Lung (tissue), 12 donors: Measurements from ENCODE around the gene UNC119. TPM values are rescaled to one million over a fixed set of nuclear protein-coding genes. Genes with fewer than 3 reads are reported as not detected.

Experiments used
- ATAC-seq: fragments of 200-7000 bp; cut with Tn5 transposase; one replicate; pipeline ENCODE4 v1.9.1; 2020; ENCODE audit warnings: moderate number of reproducible peaks; ENCODE audit not compliant: insufficient read depth, low FRiP score
- DNase-seq, 3 donors: peaks; one replicate each; pipeline ENCODE4 v3.0.0-alpha.2; 2013 to 2017
- H3K27ac ChIP-seq, 2 donors: one replicate each; pipeline ENCODE4 v1.5.1; 2013; ENCODE audit warnings: mild to moderate bottlenecking in 2 of 2, moderate library complexity in 2 of 2, control low read depth in 1 of 2, inconsistent platforms in 1 of 2, low read depth in 1 of 2, low read length in 1 of 2
- H3K27me3 ChIP-seq, 3 donors: one replicate each; pipeline ENCODE4 v1.5.1; 2013; ENCODE audit warnings: low read length in 2 of 3; ENCODE audit not compliant: control insufficient read depth in 3 of 3, insufficient read depth in 3 of 3
- H3K36me3 ChIP-seq, 4 donors: one replicate each; pipeline ENCODE4 v1.5.1; 2013; ENCODE audit warnings: low read length in 4 of 4, mild to moderate bottlenecking in 1 of 4, moderate library complexity in 1 of 4; ENCODE audit not compliant: control insufficient read depth in 4 of 4, insufficient read depth in 4 of 4
- H3K4me1 ChIP-seq, 5 donors: one replicate each; pipeline ENCODE4 v1.5.1; 2013; ENCODE audit warnings: low read length in 5 of 5, mild to moderate bottlenecking in 2 of 5, moderate library complexity in 1 of 5; ENCODE audit not compliant: control insufficient read depth in 5 of 5, insufficient read depth in 5 of 5
- H3K4me3 ChIP-seq: one replicate; pipeline ENCODE4 v1.5.1; 2013; ENCODE audit warnings: mild to moderate bottlenecking, control low read depth, moderate library complexity
- H3K9ac ChIP-seq, 2 donors: one replicate each; pipeline ENCODE4 v1.5.1; 2013; ENCODE audit warnings: low read length in 2 of 2, control low read depth in 1 of 2; ENCODE audit not compliant: insufficient read depth in 1 of 2
- H3K9me3 ChIP-seq, 4 donors: one replicate each; pipeline ENCODE4 v1.5.1; 2013; ENCODE audit warnings: low read length in 3 of 4, mild to moderate bottlenecking in 1 of 4, moderate library complexity in 1 of 4; ENCODE audit not compliant: control insufficient read depth in 4 of 4, insufficient read depth in 3 of 4
- CTCF ChIP-seq: IDR thresholded peaks from 2 replicates; pipeline ENCODE4 v1.5.1; 2012; ENCODE audit warnings: mild to moderate bottlenecking; ENCODE audit errors: control extremely low read depth, extremely low read depth
- WGBS, 2 donors: extraction: QIAGEN DNeasy Blood & Tissue Kit; methylation state at CpG; one replicate each; pipeline ENCODE4 v1.1.7; 2013; 5-methylcytosine and 5-hydroxymethylcytosine counted together
- polyA plus RNA-seq, 2 donors: library from polyadenylated mRNA; stranded (reverse); fragments of 200-250 nt; gene quantifications; one replicate each; pipeline ENCODE4 v1.2.1, GENCODE V29; 2013
- total RNA-seq, 2 donors: library from RNA; depleted of rRNA in 1 of 2; stranded (reverse); fragments of >200 nt in 1 of 2; gene quantifications; one replicate each; pipeline ENCODE4 v1.2.1, GENCODE V29; 2014 to 2021
- donor health status: control.
- donor health status: control.
- donor health status: Bipolar disorder and iron deficiency.
- donor health status: healthy.
- donor health status: DM: yes; HTN: yes; CAD: no.

Gene UNC119
- total and polyA plus RNA-seq, 4 donors: 19.0 to 40.0 (median 31.7) TPM

GRCh38 chr17:28508211-28508724 is 44.2 kb downstream of the UNC119 start:
- no peak overlapping the region for H3K4me3 ChIP-seq
- 73 to 79% methylated on average over 11 of the region's 11 CpGs for WGBS, 2 donors
- H3K27ac ChIP-seq: no peak overlapping the region
- H3K9ac ChIP-seq: no peak overlapping the region
- no peaks in the 10 kb centered on the region for H3K36me3 ChIP-seq
- no peak for ATAC-seq
- TF ChIP-seq CTCF: no peak
- H3K4me1 ChIP-seq: no peaks in the 10 kb centered on the region
- no peak for DNase-seq
- H3K9me3 ChIP-seq: no peaks in the 10 kb centered on the region
- peaks cover 0 to 8% (median 3%) of the 10 kb centered on the region in 3 donors for H3K27me3 ChIP-seq

GRCh38 chr17:28507567-28508203 is 44.7 kb downstream of the UNC119 start:
- ATAC-seq (no peak), DNase-seq (no peak)
- Histone ChIP-seq H3K9ac (no peak overlapping the region), H3K4me1 (no peaks in the 10 kb centered on the region), H3K36me3 (no peaks in the 10 kb centered on the region), H3K4me3 (no peak overlapping the region), H3K27ac (no peak overlapping the region), H3K27me3 (peaks cover 0 to 8% (median 3%) of the 10 kb centered on the region in 3 donors), H3K9me3 (no peaks in the 10 kb centered on the region)
- WGBS, 2 donors: 38 to 57% methylated on average over 24 of the region's 24 CpGs
- TF ChIP-seq CTCF: no peak

- H3K4me1 ChIP-seq: no peaks in the 10 kb centered on the region
- no peak overlapping the region for H3K27ac ChIP-seq
- H3K9me3 ChIP-seq: no peaks in the 10 kb centered on the region
- no peak for TF ChIP-seq CTCF
- no peak overlapping the region for H3K4me3 ChIP-seq
- H3K9ac ChIP-seq: no peak overlapping the region
- ATAC-seq: no peak
- whole genome bisulfite sequencing, 2 donors: 75 to 79% methylated on average over 14 of the region's 14 CpGs
- peaks cover 0 to 8% (median 3%) of the 10 kb centered on the region in 3 donors for H3K27me3 ChIP-seq
- no peaks in the 10 kb centered on the region for H3K36me3 ChIP-seq
- no peak for DNase-seq
Measured at GRCh38 chr17:28506763-28507487, 45.5 kb downstream of the UNC119 start.
